Endothelial cell (in vitro differentiated cells): ENCODE measurements around the gene HMCN2. TPM values are rescaled to one million over a fixed set of nuclear protein-coding genes. Genes with fewer than 3 reads are reported as not detected.

Source experiments
- DNase-seq: peaks from one replicate; pipeline ENCODE4 v3.0.0; 2021; ENCODE audit warnings: low spot score
- H3K27ac Mint-ChIP-seq: one replicate; pipeline ENCODE4 v1.8.0; 2021; ENCODE audit warnings: mixed read lengths, inconsistent platforms; ENCODE audit not compliant: unreplicated experiment
- H3K27me3 Mint-ChIP-seq: one replicate; pipeline ENCODE4 v1.8.0; 2021; ENCODE audit warnings: mild to moderate bottlenecking, moderate library complexity, mixed read lengths, inconsistent platforms; ENCODE audit not compliant: unreplicated experiment
- H3K36me3 Mint-ChIP-seq: one replicate; pipeline ENCODE4 v1.8.0; 2021; ENCODE audit warnings: mild to moderate bottlenecking, low read depth, mixed read lengths, inconsistent platforms; ENCODE audit not compliant: unreplicated experiment
- H3K4me1 Mint-ChIP-seq: one replicate; pipeline ENCODE4 v1.8.0; 2021; ENCODE audit warnings: mild to moderate bottlenecking, mixed read lengths, inconsistent platforms; ENCODE audit not compliant: unreplicated experiment
- H3K4me3 Mint-ChIP-seq: one replicate; pipeline ENCODE4 v1.8.0; 2021; ENCODE audit warnings: mild to moderate bottlenecking, mixed read lengths, inconsistent platforms; ENCODE audit not compliant: unreplicated experiment
- H3K9me3 Mint-ChIP-seq: one replicate; pipeline ENCODE4 v1.8.0; 2021; ENCODE audit warnings: mixed read lengths, inconsistent platforms; ENCODE audit not compliant: unreplicated experiment
- total RNA-seq: library from RNA; stranded (reverse); fragmentation: NEBNext Ultra II Directional; extraction: Animal tissue kit (Norgen Biotek cat#: 25700); gene quantifications from one replicate; pipeline ENCODE4 v1.2.1, GENCODE V29; 2021; ENCODE audit not compliant: unreplicated experiment
- TF ChIP-seq, protein P1 (sequence below): fragments of 200-600 bp; sonication (generic); IDR thresholded peaks from one replicate; pipeline ENCODE4 v1.5.0; 2021; ENCODE audit warnings: antibody characterized with exemption; ENCODE audit not compliant: unreplicated experiment

HMCN2 gene
- total RNA-seq, 1 donor from 2014 or later: 29.6 TPM

DNA sequence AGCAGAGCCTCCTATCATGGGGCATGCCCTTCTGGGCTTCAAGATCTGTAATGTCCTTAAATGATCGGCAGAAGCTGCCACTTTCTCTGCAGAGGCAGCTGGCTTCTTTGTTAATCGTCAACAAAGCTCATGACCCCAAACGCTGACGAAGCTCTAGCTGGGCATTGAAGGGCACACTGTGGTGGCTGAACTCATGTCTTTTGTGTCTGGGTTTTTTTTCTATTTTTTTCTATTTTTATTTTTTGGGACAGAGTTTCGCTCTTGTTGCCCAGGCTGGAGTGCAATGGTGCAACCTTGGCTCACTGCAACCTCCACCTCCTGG lies 114.0 kb downstream of the HMCN2 start:
- TF ChIP-seq, protein P1, sequence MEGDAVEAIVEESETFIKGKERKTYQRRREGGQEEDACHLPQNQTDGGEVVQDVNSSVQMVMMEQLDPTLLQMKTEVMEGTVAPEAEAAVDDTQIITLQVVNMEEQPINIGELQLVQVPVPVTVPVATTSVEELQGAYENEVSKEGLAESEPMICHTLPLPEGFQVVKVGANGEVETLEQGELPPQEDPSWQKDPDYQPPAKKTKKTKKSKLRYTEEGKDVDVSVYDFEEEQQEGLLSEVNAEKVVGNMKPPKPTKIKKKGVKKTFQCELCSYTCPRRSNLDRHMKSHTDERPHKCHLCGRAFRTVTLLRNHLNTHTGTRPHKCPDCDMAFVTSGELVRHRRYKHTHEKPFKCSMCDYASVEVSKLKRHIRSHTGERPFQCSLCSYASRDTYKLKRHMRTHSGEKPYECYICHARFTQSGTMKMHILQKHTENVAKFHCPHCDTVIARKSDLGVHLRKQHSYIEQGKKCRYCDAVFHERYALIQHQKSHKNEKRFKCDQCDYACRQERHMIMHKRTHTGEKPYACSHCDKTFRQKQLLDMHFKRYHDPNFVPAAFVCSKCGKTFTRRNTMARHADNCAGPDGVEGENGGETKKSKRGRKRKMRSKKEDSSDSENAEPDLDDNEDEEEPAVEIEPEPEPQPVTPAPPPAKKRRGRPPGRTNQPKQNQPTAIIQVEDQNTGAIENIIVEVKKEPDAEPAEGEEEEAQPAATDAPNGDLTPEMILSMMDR: no peak
- Mint-ChIP-seq H3K36me3 (peaks cover 9% of the 10 kb centered on the region), H3K4me1 (no peaks in the 10 kb centered on the region), H3K27ac (no peak overlapping the region), H3K27me3 (peaks cover 6% of the 10 kb centered on the region), H3K9me3 (no peaks in the 10 kb centered on the region), H3K4me3 (no peak overlapping the region)
- no peak for DNase-seq

DNA sequence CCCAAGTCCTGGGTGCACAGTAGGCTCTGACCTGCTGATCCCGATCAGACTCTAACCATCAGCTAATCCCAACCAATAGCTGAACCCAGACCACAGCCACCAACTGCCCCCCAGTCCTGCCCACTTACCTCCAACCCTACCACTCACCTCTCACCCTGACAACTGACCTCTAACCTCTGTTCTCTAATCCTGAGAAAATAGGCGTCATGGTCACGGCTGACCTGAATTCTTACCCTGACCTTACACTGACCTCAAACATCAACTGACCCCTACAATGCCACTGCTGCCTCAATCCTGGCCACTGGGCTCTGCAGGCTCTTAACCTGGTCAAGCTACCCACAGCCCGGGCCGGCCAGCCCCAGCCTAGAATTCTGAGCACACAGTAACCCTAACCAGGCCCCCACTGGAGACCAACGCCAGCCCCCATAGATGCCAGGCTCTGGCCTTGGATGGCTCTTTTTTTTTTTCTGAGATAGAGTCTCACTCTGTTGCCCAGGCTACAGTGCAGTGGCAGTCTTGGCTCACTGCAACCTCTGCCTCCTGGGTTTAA lies 115.4 kb downstream of the HMCN2 start:
- H3K27ac Mint-ChIP-seq: no peak overlapping the region
- TF ChIP-seq, protein P1: no peak
- H3K9me3 Mint-ChIP-seq: no peaks in the 10 kb centered on the region
- no peaks in the 10 kb centered on the region for H3K4me1 Mint-ChIP-seq
- H3K36me3 Mint-ChIP-seq: peaks cover 7% of the 10 kb centered on the region
- DNase-seq: no peak
- H3K27me3 Mint-ChIP-seq: peaks cover 6% of the 10 kb centered on the region
- no peak overlapping the region for H3K4me3 Mint-ChIP-seq

DNA sequence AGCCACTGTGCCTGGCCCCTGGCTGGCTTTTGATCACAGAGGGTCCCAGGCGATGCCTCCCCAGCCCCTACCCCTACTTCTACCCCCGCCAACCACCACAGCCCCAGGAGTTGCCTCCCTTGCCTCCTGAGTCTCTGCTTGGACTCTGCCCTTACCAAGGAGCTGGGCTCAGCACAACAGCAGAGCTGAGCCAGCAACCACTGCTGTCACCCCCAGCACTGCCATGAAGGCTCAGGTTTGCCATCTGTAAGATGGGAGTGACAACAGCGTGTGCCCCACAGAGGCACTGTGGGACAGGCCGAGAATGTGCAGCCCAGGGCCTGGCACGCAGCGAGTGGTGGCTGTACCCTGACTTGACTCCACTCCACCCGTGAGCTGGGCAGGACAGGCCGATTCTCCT lies 116.1 kb downstream of the HMCN2 start:
- Mint-ChIP-seq H3K4me1 (no peaks in the 10 kb centered on the region), H3K27ac (no peak overlapping the region), H3K27me3 (peaks cover 6% of the 10 kb centered on the region), H3K36me3 (peaks cover 7% of the 10 kb centered on the region), H3K4me3 (no peak overlapping the region), H3K9me3 (no peaks in the 10 kb centered on the region)
- TF ChIP-seq, protein P1: no peak
- no peak for DNase-seq

DNA sequence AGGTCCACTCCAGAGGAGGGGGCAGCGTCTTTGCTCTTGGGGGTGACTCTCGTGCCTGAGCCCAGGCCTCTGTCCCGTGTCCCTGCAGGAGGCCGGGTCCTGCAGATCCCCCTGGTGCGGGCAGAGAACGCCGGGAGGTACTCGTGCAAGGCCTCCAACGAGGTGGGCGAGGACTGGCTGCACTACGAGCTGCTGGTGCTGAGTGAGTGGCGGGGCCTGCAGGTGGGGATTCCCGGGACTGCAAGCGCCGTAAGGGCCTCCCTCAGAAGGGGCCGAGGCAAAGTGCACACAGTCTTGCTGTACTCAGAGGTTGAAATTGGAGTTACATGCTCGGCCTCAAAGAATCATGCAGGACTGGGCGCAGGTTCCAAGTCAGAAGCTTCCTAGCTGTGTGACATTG lies 116.5 kb downstream of the HMCN2 start:
- TF ChIP-seq, protein P1: no peak
- peaks cover 7% of the 10 kb centered on the region for H3K36me3 Mint-ChIP-seq
- peaks cover 6% of the 10 kb centered on the region for H3K27me3 Mint-ChIP-seq
- no peak overlapping the region for H3K27ac Mint-ChIP-seq
- H3K9me3 Mint-ChIP-seq: no peaks in the 10 kb centered on the region
- no peak for DNase-seq
- no peak overlapping the region for H3K4me3 Mint-ChIP-seq
- H3K4me1 Mint-ChIP-seq: no peaks in the 10 kb centered on the region

DNA sequence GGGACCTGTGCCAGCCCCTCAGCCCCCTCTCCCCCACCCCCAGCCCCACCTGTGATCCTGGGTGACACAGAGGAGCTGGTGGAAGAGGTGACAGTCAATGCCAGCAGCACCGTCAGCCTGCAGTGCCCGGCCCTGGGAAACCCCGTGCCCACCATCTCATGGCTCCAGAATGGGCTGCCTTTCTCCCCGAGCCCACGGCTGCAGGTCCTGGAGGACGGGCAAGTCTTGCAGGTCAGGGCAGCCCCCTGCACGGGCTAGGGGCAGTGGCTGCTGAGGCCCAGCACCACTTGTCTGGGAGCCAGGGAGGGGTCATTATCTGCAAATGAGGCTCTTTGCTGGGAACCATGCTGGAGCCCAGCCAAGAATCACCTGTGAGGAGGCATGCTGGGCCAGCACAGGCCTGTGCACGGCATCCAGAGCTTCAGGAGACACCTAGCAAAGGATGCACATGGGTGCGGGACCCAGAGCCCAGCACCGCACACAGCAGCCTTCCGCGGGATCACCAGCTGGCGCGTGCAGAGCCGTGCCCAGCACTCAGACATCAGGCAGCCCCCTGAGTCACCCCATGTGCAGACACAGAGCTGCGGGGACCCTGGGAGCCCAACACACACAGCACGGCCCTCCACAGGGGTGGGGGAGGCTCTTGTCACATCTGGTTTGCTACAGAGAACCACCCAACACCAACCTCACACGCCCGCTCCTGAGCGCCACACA lies 117.2 kb downstream of the HMCN2 start:
- no peak for DNase-seq
- H3K27me3 Mint-ChIP-seq: peaks cover 6% of the 10 kb centered on the region
- H3K9me3 Mint-ChIP-seq: no peaks in the 10 kb centered on the region
- no peak overlapping the region for H3K4me3 Mint-ChIP-seq
- TF ChIP-seq, protein P1: no peak
- no peak overlapping the region for H3K27ac Mint-ChIP-seq
- no peaks in the 10 kb centered on the region for H3K4me1 Mint-ChIP-seq
- H3K36me3 Mint-ChIP-seq: peaks cover 12% of the 10 kb centered on the region
